Medulla oblongata (tissue), 1 donor: ENCODE data around the gene RNF13.
"Not testable (repeated sequence)": the region's sequence is repeated elsewhere in the genome, so short reads cannot be mapped to it uniquely, and the experiment has no call there.

Experiments used
- DNase-seq: peaks from one replicate; pipeline ENCODE4 v3.0.0-alpha.2; 2015; ENCODE audit errors: extremely low spot score

RNF13 gene

GRCh38 chr3:149839896-149840295 is 26.9 kb downstream of the RNF13 start:
- no peak for DNase-seq

GRCh38 chr3:149843502-149843901 is 30.5 kb downstream of the RNF13 start:
- DNase-seq: no peak

GRCh38 chr3:149844091-149844490 is 31.1 kb downstream of the RNF13 start:
- no peak for DNase-seq

GRCh38 chr3:149845570-149846244 is 32.7 kb downstream of the RNF13 start:
- DNase-seq: no peak

- DNase-seq: no peak
Observed at GRCh38 chr3:149848238-149848637, 35.2 kb downstream of the RNF13 start.

GRCh38 chr3:149848688-149849087 is 35.7 kb downstream of the RNF13 start:
- DNase-seq: no peak

- DNase-seq: no peak
Observed at GRCh38 chr3:149850787-149851584, 38.0 kb downstream of the RNF13 start.

GRCh38 chr3:149858911-149859310 is 45.9 kb downstream of the RNF13 start:
- no peak for DNase-seq

- DNase-seq: no peak
Observed at GRCh38 chr3:149860881-149861280, 47.9 kb downstream of the RNF13 start.

- DNase-seq: no peak
Observed at GRCh38 chr3:149867563-149867962, 54.5 kb downstream of the RNF13 start.

- no peak for DNase-seq
Observed at GRCh38 chr3:149871855-149872254, 58.8 kb downstream of the RNF13 start.

- no peak for DNase-seq
Observed at GRCh38 chr3:149872589-149872988, 59.6 kb downstream of the RNF13 start.

- no peak for DNase-seq
Observed at GRCh38 chr3:149877668-149878067, 64.7 kb downstream of the RNF13 start.

GRCh38 chr3:149879872-149880271 is 66.9 kb downstream of the RNF13 start:
- DNase-seq: peak; percentile 88

- DNase-seq: peak; percentile 18
Observed at GRCh38 chr3:149881879-149882278, 68.9 kb downstream of the RNF13 start.

GRCh38 chr3:149883134-149883533 is 70.1 kb downstream of the RNF13 start:
- no peak for DNase-seq

GRCh38 chr3:149883860-149884259 is 70.8 kb downstream of the RNF13 start:
- not testable (repeated sequence) for DNase-seq

- not testable (repeated sequence) for DNase-seq
Observed at GRCh38 chr3:149884848-149885247, 71.8 kb downstream of the RNF13 start.

GRCh38 chr3:149886957-149887356 is 73.9 kb downstream of the RNF13 start:
- peak; percentile 22 for DNase-seq

- no peak for DNase-seq
Observed at GRCh38 chr3:149891621-149892020, 78.6 kb downstream of the RNF13 start.

GRCh38 chr3:149892371-149892770 is 79.4 kb downstream of the RNF13 start:
- DNase-seq: no peak

- no peak for DNase-seq
Observed at GRCh38 chr3:149894205-149894604, 81.2 kb downstream of the RNF13 start.

- DNase-seq: no peak
Observed at GRCh38 chr3:149895339-149895738, 82.3 kb downstream of the RNF13 start.
